Measurements from ENCODE around the gene ATP5PO.

DNA sequence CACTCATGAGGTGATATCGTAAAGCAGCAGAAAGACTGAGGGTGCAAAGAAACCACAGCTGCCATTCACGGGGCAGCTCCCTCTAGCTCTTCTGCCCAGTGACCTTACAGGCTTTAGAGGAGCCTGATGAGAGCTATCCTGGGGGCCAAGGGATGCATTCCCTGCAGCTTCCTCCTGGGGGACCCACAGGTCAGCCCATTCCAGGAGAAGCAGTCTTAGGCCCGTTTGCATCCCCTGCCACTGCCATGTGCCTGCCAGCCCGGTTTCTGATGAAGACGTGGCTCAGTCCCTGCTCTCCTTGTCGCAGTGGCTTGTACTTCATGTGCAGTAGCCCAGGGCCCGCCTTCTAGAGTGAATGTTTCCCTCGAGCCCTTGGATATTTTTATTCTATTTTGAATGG lies 22.8 kb downstream of the ATP5PO start:
- no peak for TF ChIP-seq POLR2A (IDR thresholded peaks at IDR 0.05)
- TF ChIP-seq, protein P1, sequence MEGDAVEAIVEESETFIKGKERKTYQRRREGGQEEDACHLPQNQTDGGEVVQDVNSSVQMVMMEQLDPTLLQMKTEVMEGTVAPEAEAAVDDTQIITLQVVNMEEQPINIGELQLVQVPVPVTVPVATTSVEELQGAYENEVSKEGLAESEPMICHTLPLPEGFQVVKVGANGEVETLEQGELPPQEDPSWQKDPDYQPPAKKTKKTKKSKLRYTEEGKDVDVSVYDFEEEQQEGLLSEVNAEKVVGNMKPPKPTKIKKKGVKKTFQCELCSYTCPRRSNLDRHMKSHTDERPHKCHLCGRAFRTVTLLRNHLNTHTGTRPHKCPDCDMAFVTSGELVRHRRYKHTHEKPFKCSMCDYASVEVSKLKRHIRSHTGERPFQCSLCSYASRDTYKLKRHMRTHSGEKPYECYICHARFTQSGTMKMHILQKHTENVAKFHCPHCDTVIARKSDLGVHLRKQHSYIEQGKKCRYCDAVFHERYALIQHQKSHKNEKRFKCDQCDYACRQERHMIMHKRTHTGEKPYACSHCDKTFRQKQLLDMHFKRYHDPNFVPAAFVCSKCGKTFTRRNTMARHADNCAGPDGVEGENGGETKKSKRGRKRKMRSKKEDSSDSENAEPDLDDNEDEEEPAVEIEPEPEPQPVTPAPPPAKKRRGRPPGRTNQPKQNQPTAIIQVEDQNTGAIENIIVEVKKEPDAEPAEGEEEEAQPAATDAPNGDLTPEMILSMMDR (IDR thresholded peaks at IDR 0.05): no peak
